ENCODE measurements around the gene NR6A1. TPM values are rescaled to one million over a fixed set of nuclear protein-coding genes. Genes with fewer than 3 reads are reported as not detected.

The NR6A1 gene
- polyA plus RNA-seq, 2 donors = 0.68 to 1.4 TPM

DNA sequence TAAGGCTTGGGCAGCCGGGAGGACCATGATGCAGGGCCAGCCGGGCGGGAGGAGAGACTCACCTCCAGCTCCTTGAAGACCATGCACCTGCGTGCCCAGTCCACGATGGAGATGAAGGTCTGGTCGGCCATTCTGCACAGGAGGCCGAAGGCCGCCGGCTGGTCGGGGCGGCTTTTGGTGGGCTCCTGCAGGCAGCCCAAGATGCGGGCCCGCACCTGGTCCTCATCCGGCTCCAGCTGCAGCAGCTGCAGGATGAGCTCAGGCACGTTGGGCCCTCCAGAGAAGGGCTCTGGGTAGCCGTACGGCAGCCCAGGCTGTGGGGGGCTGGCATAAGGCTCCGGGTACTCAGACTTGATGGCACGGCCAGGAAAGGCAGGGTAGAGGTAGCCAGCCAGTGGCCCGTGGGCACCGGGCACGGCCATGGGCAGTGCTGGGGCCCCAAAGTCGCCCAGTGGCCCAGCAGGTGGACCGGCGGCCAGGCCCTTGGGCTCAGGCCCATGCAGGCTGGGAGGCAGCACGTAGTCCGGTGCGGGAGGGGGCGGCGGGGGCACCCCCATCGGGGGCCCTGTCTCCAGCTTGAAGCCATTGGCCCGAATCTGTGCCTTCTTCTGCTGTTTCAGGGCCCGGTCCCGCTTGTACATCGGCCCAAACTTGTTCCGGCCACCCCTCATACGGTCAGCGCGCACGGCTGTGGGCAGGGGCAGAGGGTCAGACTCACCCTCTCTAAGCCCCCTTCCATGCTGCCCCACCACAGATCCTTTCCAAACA lies 270.9 kb downstream of the NR6A1 start:
- Histone ChIP-seq H3K27ac (ENCODE audit: low read depth in 2 of 2, low read length in 1 of 2) (no peak overlapping the region), H3K9me3 (ENCODE audit: control insufficient read depth in 2 of 2, insufficient read depth in 1 of 2, low read depth in 1 of 2, low read length in 1 of 2) (peaks cover 0 to 5% of the 10 kb centered on the region in 2 donors), H3K27me3 (ENCODE audit: control insufficient read depth in 1 of 2, insufficient read depth in 2 of 2, low read length in 2 of 2) (peaks cover 0 to 19% of the 10 kb centered on the region in 2 donors), H3K4me1 (ENCODE audit: control insufficient read depth in 2 of 2, insufficient read depth in 2 of 2, low read length in 1 of 2) (peaks cover 9% of the 10 kb centered on the region in 2 donors), H3K36me3 (ENCODE audit: control insufficient read depth in 2 of 2, insufficient read depth in 2 of 2, low read length in 1 of 2) (no peaks in the 10 kb centered on the region), H3K4me3 (ENCODE audit: low read depth in 1 of 2, low read length in 2 of 2) (no peak overlapping the region)
- WGBS, 2 donors = 88% methylated on average over 38 to 40 of the region's 40 CpGs

DNA sequence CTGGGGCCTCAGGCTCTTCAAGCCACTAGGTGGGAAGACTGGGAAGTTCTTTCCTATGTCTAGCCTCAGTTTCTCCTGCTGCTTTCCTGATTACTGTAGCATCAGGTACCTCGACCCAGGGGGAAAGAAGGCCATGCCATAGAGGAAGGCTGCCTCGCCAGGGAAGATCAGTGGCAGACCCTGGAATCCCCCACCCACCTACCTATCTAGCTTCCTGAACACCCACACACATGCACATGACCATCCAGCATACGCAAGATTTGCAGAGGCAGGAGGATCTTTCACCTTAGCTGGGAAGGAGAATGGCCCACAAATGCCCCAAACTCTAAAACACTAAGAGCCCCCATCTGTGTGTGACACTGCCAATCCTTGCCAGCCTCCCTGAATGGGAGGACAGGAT lies 271.9 kb downstream of the NR6A1 start:
- Histone ChIP-seq H3K9me3 (ENCODE audit: control insufficient read depth in 2 of 2, insufficient read depth in 1 of 2, low read depth in 1 of 2, low read length in 1 of 2) (peaks cover 0 to 5% of the 10 kb centered on the region in 2 donors), H3K4me3 (ENCODE audit: low read depth in 1 of 2, low read length in 2 of 2) (no peak overlapping the region), H3K27ac (ENCODE audit: low read depth in 2 of 2, low read length in 1 of 2) (no peak overlapping the region), H3K27me3 (ENCODE audit: control insufficient read depth in 1 of 2, insufficient read depth in 2 of 2, low read length in 2 of 2) (peaks cover 0 to 12% of the 10 kb centered on the region in 2 donors), H3K4me1 (ENCODE audit: control insufficient read depth in 2 of 2, insufficient read depth in 2 of 2, low read length in 1 of 2) (peaks cover 5 to 7% of the 10 kb centered on the region in 2 donors), H3K36me3 (ENCODE audit: control insufficient read depth in 2 of 2, insufficient read depth in 2 of 2, low read length in 1 of 2) (no peaks in the 10 kb centered on the region)
- 73 to 78% methylated on average over 3 of the region's 3 CpGs for WGBS, 2 donors

DNA sequence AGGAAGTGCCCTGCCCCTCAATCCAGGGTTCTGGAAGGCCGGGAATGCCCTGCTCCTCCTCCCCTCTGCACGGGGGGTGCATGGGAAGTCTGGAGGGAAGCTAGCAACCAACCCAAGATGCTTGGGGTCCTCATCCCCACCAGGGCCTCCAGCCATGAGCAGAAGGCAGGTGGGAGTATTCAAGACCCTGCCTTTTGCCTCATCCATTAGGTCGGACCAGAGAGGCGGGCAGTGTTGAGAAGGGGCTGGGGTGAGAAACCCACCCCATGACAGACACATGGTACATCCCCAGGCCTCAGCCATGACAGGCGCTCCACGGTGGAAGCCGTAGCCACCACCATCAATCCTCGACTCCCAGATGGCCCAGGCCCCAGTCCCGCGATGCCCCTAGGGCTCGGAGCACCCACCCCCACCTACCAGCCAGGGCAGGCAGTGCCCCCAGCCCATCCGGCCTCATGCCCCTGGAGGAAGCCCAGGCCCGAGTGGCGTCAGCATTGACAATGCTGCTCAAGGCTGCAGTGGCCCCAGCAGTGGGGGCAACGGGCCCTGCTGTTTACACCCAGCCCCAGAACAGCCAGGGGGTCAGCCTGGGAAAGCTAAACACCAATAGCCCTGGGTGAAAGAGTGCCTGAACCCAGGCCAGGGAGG lies 272.5 kb downstream of the NR6A1 start:
- no peak overlapping the region for H3K4me3 ChIP-seq (ENCODE audit: low read depth in 1 of 2, low read length in 2 of 2)
- peaks cover 0 to 9% of the 10 kb centered on the region in 2 donors for H3K27me3 ChIP-seq (ENCODE audit: control insufficient read depth in 1 of 2, insufficient read depth in 2 of 2, low read length in 2 of 2)
- no peaks in the 10 kb centered on the region for H3K36me3 ChIP-seq (ENCODE audit: control insufficient read depth in 2 of 2, insufficient read depth in 2 of 2, low read length in 1 of 2)
- H3K4me1 ChIP-seq (ENCODE audit: control insufficient read depth in 2 of 2, insufficient read depth in 2 of 2, low read length in 1 of 2) = peaks cover 0 to 5% of the 10 kb centered on the region in 2 donors
- WGBS, 2 donors = 70 to 71% methylated on average over 15 of the region's 15 CpGs
- no peak overlapping the region for H3K27ac ChIP-seq (ENCODE audit: low read depth in 2 of 2, low read length in 1 of 2)
- H3K9me3 ChIP-seq (ENCODE audit: control insufficient read depth in 2 of 2, insufficient read depth in 1 of 2, low read depth in 1 of 2, low read length in 1 of 2) = peaks cover 0 to 5% of the 10 kb centered on the region in 2 donors

DNA sequence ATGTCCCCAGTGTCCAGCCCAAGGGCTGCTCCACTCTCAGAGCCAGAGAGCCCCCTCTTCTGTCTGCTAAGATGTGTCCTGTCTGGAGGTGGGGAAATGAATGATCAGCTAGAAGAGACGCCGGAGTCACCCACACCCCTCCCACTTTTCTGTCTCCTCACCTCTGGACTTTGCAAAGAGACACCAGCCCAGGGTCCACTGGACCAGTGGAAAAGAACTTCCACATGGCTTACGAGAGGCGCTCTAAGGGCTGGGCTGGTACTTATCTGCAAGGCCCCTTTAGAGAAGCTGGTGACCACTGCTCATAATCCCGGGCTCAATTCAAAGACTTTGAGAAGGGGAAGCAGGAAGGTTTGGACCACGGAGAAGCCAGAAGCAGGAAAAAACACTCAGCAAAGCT lies 273.1 kb downstream of the NR6A1 start:
- no peak overlapping the region for H3K27ac ChIP-seq (ENCODE audit: low read depth in 2 of 2, low read length in 1 of 2)
- no peak overlapping the region for H3K4me3 ChIP-seq (ENCODE audit: low read depth in 1 of 2, low read length in 2 of 2)
- H3K4me1 ChIP-seq (ENCODE audit: control insufficient read depth in 2 of 2, insufficient read depth in 2 of 2, low read length in 1 of 2) = no peaks in the 10 kb centered on the region
- H3K27me3 ChIP-seq (ENCODE audit: control insufficient read depth in 1 of 2, insufficient read depth in 2 of 2, low read length in 2 of 2) = peaks cover 0 to 4% of the 10 kb centered on the region in 2 donors
- no peaks in the 10 kb centered on the region for H3K36me3 ChIP-seq (ENCODE audit: control insufficient read depth in 2 of 2, insufficient read depth in 2 of 2, low read length in 1 of 2)
- WGBS, 2 donors = 71 to 73% methylated on average over 6 of the region's 6 CpGs
- peaks cover 0 to 1% of the 10 kb centered on the region in 2 donors for H3K9me3 ChIP-seq (ENCODE audit: control insufficient read depth in 2 of 2, insufficient read depth in 1 of 2, low read depth in 1 of 2, low read length in 1 of 2)

DNA sequence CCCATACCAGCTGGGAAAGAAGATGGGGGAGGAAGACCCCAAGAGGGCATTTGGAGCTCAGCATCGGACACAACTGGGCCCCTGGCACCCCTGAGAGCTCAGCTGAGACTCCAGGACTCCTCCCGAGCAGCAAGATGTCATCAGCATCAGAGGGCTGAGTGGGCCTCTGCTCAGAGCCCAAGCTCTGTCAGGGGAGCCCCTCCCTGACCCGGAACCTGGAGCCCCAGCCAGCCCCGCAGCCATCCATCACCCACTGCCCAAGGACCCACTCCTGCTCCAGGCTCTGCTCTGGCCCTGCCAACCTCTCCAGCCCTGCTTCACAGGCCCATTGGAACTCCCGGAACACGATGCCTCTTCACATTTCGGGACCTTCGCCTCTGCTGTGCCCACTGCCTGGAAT lies 273.7 kb downstream of the NR6A1 start:
- Histone ChIP-seq H3K27me3 (ENCODE audit: control insufficient read depth in 1 of 2, insufficient read depth in 2 of 2, low read length in 2 of 2) (no peaks in the 10 kb centered on the region), H3K9me3 (ENCODE audit: control insufficient read depth in 2 of 2, insufficient read depth in 1 of 2, low read depth in 1 of 2, low read length in 1 of 2) (no peaks in the 10 kb centered on the region), H3K27ac (ENCODE audit: low read depth in 2 of 2, low read length in 1 of 2) (no peak overlapping the region), H3K36me3 (ENCODE audit: control insufficient read depth in 2 of 2, insufficient read depth in 2 of 2, low read length in 1 of 2) (no peaks in the 10 kb centered on the region), H3K4me3 (ENCODE audit: low read depth in 1 of 2, low read length in 2 of 2) (no peak overlapping the region), H3K4me1 (ENCODE audit: control insufficient read depth in 2 of 2, insufficient read depth in 2 of 2, low read length in 1 of 2) (no peaks in the 10 kb centered on the region)
- 84 to 86% methylated on average over 8 of the region's 8 CpGs for WGBS, 2 donors

DNA sequence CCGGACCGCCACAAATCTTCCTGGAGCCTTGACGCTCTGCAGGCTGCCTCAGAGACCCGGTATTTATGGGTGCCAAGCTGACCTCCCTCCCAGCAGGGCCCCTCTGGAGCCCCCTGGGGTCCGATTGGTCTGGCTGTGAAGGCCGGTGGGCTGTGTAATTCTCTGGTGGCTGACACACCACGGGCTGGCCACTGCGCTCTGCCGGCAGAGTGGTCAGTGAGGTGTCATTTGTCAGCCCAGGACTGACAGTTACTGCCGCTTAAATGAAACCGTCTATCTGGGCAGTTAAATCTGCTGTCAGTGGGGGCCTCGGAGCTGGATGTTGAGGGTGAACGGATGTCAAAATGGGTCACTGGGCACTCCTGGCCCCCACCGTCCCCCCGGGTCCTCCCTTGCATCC lies 274.6 kb downstream of the NR6A1 start:
- WGBS, 2 donors = 65 to 69% methylated on average over 15 of the region's 15 CpGs
- no peak overlapping the region for H3K4me3 ChIP-seq (ENCODE audit: low read depth in 1 of 2, low read length in 2 of 2)
- no peaks in the 10 kb centered on the region for H3K36me3 ChIP-seq (ENCODE audit: control insufficient read depth in 2 of 2, insufficient read depth in 2 of 2, low read length in 1 of 2)
- H3K27ac ChIP-seq (ENCODE audit: low read depth in 2 of 2, low read length in 1 of 2) = no peak overlapping the region
- no peaks in the 10 kb centered on the region for H3K4me1 ChIP-seq (ENCODE audit: control insufficient read depth in 2 of 2, insufficient read depth in 2 of 2, low read length in 1 of 2)
- H3K9me3 ChIP-seq (ENCODE audit: control insufficient read depth in 2 of 2, insufficient read depth in 1 of 2, low read depth in 1 of 2, low read length in 1 of 2) = peaks cover 0 to 2% of the 10 kb centered on the region in 2 donors
- H3K27me3 ChIP-seq (ENCODE audit: control insufficient read depth in 1 of 2, insufficient read depth in 2 of 2, low read length in 2 of 2) = no peaks in the 10 kb centered on the region

DNA sequence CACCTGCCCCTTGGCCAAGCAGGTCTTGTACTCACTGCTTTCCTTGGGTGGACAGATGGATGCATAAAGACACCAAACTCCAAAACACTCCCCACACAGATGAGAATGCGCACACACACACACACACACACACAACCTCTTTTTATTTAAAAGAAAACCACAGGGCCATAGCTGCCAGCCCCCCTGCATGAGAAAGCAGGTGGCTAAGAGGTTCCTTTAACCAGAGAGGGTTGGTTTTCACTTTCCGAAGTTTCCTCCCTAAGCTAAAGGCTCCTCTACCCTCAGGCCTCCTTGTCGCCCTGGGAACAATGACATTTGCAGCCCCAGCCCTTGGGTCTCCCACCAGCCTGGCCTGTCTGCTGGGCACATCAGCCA lies 275.0 kb downstream of the NR6A1 start:
- no peaks in the 10 kb centered on the region for H3K27me3 ChIP-seq (ENCODE audit: control insufficient read depth in 1 of 2, insufficient read depth in 2 of 2, low read length in 2 of 2)
- peaks cover 0 to 3% of the 10 kb centered on the region in 2 donors for H3K9me3 ChIP-seq (ENCODE audit: control insufficient read depth in 2 of 2, insufficient read depth in 1 of 2, low read depth in 1 of 2, low read length in 1 of 2)
- WGBS, 2 donors = 78 to 86% methylated on average over 3 of the region's 3 CpGs
- no peak overlapping the region for H3K4me3 ChIP-seq (ENCODE audit: low read depth in 1 of 2, low read length in 2 of 2)
- no peak overlapping the region for H3K27ac ChIP-seq (ENCODE audit: low read depth in 2 of 2, low read length in 1 of 2)
- no peaks in the 10 kb centered on the region for H3K36me3 ChIP-seq (ENCODE audit: control insufficient read depth in 2 of 2, insufficient read depth in 2 of 2, low read length in 1 of 2)
- no peaks in the 10 kb centered on the region for H3K4me1 ChIP-seq (ENCODE audit: control insufficient read depth in 2 of 2, insufficient read depth in 2 of 2, low read length in 1 of 2)

DNA sequence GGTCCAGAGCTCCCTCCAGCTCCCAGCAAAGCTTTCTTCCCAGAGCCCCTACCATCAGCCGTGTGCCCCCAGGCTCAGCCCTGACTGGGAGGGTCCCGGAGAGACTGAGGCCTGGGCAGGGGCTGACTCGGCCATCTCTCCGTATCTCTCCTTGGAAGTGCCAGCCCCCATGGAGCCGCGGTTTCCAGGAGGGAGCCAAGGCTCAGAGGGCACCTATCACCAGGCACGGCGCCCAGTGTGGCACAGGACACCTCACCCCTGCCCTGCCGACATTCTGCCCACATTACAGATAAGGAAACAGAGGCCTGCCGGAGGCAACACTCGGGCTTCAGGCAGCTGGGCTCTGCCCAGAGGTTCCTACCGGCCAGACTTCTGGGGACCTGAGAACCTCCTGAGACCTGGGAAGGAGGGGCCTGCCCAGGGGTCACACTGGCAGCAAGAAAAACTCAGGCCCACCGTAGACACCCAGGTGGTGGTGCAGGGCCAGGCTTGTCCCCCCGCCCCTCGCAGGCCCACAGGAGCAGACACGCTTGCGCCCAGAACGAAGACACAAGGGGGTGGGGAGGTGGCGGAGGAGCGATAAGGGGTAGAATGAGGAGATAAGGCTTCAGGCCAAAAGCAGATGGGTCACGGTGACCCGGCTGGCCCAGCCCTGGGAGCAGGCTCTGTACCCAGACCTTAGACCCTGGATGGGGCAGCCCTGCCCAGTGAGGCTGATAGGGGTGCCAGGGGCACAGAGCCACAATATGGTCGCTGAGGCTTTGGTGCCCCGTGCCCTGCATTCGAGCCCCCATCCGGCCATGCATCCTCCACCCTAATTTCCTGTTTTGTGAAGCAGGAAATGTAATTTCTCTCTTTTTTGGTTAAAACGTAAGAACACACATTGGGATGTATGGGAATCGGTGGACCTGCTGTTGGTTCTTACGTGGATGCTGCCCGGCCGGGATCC lies 275.7 kb downstream of the NR6A1 start:
- 79 to 84% methylated on average over 31 of the region's 31 CpGs for WGBS, 2 donors
- H3K9me3 ChIP-seq (ENCODE audit: control insufficient read depth in 2 of 2, insufficient read depth in 1 of 2, low read depth in 1 of 2, low read length in 1 of 2) = peaks cover 0 to 3% of the 10 kb centered on the region in 2 donors
- H3K36me3 ChIP-seq (ENCODE audit: control insufficient read depth in 2 of 2, insufficient read depth in 2 of 2, low read length in 1 of 2) = no peaks in the 10 kb centered on the region
- no peaks in the 10 kb centered on the region for H3K4me1 ChIP-seq (ENCODE audit: control insufficient read depth in 2 of 2, insufficient read depth in 2 of 2, low read length in 1 of 2)
- H3K4me3 ChIP-seq (ENCODE audit: low read depth in 1 of 2, low read length in 2 of 2) = no peak overlapping the region
- H3K27me3 ChIP-seq (ENCODE audit: control insufficient read depth in 1 of 2, insufficient read depth in 2 of 2, low read length in 2 of 2) = no peaks in the 10 kb centered on the region
- no peak overlapping the region for H3K27ac ChIP-seq (ENCODE audit: low read depth in 2 of 2, low read length in 1 of 2)

DNA sequence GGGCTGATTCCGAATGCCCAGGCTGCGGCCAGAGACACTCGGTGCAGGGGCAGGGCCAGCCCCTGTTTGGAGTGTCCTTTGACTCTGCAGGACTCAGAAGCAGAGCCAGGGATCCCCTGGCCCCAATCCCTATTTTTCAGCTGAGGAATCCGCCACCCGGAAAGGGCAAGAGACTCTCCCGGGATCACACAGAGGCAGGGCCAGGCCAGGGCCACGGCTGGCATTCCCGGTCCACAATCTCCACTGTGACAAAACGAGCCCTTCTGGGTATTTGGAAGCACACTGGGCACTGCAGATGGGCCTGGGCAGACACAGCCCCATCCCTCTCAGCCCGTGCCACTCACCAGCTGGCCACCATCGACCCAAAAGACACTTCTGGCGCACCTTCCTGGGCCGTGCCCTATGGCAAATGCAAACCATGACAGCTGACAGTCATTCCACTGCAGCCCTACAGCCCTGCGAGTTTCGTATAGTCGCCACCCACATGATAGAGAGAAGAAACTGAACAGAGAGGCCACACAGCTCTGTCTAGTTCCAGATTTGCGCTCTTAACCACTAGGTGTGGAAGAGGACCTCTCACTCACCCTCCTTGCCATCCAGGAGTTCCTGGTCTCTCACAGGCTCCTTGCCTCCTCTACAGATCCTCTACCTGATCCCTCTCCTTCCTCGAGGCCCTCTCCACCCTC lies 277.2 kb downstream of the NR6A1 start:
- no peak overlapping the region for H3K4me3 ChIP-seq (ENCODE audit: low read depth in 1 of 2, low read length in 2 of 2)
- no peak overlapping the region for H3K27ac ChIP-seq (ENCODE audit: low read depth in 2 of 2, low read length in 1 of 2)
- peaks cover 0 to 3% of the 10 kb centered on the region in 2 donors for H3K9me3 ChIP-seq (ENCODE audit: control insufficient read depth in 2 of 2, insufficient read depth in 1 of 2, low read depth in 1 of 2, low read length in 1 of 2)
- H3K4me1 ChIP-seq (ENCODE audit: control insufficient read depth in 2 of 2, insufficient read depth in 2 of 2, low read length in 1 of 2) = no peaks in the 10 kb centered on the region
- H3K36me3 ChIP-seq (ENCODE audit: control insufficient read depth in 2 of 2, insufficient read depth in 2 of 2, low read length in 1 of 2) = no peaks in the 10 kb centered on the region
- WGBS, 2 donors = 79% methylated on average over 18 of the region's 18 CpGs
- H3K27me3 ChIP-seq (ENCODE audit: control insufficient read depth in 1 of 2, insufficient read depth in 2 of 2, low read length in 2 of 2) = no peaks in the 10 kb centered on the region

All from esophagus (tissue), 2 donors.